SK-N-SH (cell line): Measurements from ENCODE around the gene MAP1LC3C. TPM values are rescaled to one million over a fixed set of nuclear protein-coding genes. Genes with fewer than 3 reads are reported as not detected.

Source experiments
- CTCF ChIA-PET: fragments of 300-600, 350-600 bp; formaldehyde crosslinking; extraction: SDS; loops from one replicate; lab custom pipeline; 2021; lab: Yijun Ruan, JAX
- POLR2A ChIA-PET: fragments of 350-600 bp; sonication (Branson Sonifier 250); formaldehyde crosslinking; extraction: SDS; loops from one replicate; lab custom pipeline; 2020; ENCODE audit warnings: antibody characterized with exemption, inconsistent platforms; lab: Yijun Ruan, JAX
- DNase-seq: peaks from one replicate; pipeline ENCODE4 v3.0.0; 2012
- H2AFZ ChIP-seq: fragments of 200-600 bp; sonication (generic); 2 replicates; pipeline ENCODE4 v1.8.1; 2016; ENCODE audit warnings: antibody characterized with exemption, mild to moderate bottlenecking, low read depth
- H3F3A ChIP-seq: fragments of 200-600 bp; sonication (generic); replicated peaks from 2 replicates; pipeline ENCODE3; 2016; ENCODE audit warnings: antibody characterized with exemption, mild to moderate bottlenecking; ENCODE audit not compliant: insufficient read depth
- H3K27ac ChIP-seq, 2 experiments: fragments of 200-500 bp in 1 of 2; fragments of 200-600 bp in 1 of 2; sonication (Bioruptor generic) in 1 of 2; sonication (generic), shearing (Covaris generic) in 1 of 2; 2 replicates each; pipeline versions ENCODE4 v1.5.1 to v1.6.1; 2014 to 2016; ENCODE audit warnings: low read depth in 2 of 2, inconsistent platforms in 1 of 2, low read length in 1 of 2, mild to moderate bottlenecking in 1 of 2, mixed read lengths in 1 of 2
- H3K27me3 ChIP-seq: fragments of 200-600 bp; sonication (generic), shearing (Covaris generic); 2 replicates; pipeline ENCODE4 v1.6.1; 2016; ENCODE audit warnings: mixed run types; ENCODE audit not compliant: insufficient read depth
- H3K36me3 ChIP-seq, 2 experiments: fragments of 200-500 bp in 1 of 2; fragments of 200-600 bp in 1 of 2; sonication (Bioruptor generic) in 1 of 2; sonication (generic) in 1 of 2; replicated peaks in 1 of 2; 2 replicates each; pipeline versions ENCODE3 to v1.5.1; 2014 to 2016; ENCODE audit warnings: low read length in 1 of 2, mild to moderate bottlenecking in 1 of 2; ENCODE audit not compliant: insufficient read depth in 2 of 2, control insufficient read depth in 1 of 2
- H3K4me1 ChIP-seq, 2 experiments: fragments of 200-500 bp in 1 of 2; fragments of 200-600 bp in 1 of 2; sonication (Bioruptor generic) in 1 of 2; sonication (generic), shearing (Covaris generic) in 1 of 2; 2 replicates each; pipeline versions ENCODE4 v1.5.1 to v1.6.1; 2014 to 2016; ENCODE audit warnings: low read depth in 1 of 2, low read length in 1 of 2, mixed run types in 1 of 2; ENCODE audit not compliant: insufficient read depth in 2 of 2, control insufficient read depth in 1 of 2
- H3K4me2 ChIP-seq: fragments of 200-600 bp; sonication (generic), shearing (Covaris generic); 2 replicates; pipeline ENCODE4 v1.6.1; 2017; ENCODE audit warnings: mixed run types
- H3K4me3 ChIP-seq, 2 experiments: fragments of 200-500 bp in 1 of 2; fragments of 200-600 bp in 1 of 2; sonication (Bioruptor generic) in 1 of 2; sonication (generic), shearing (Covaris generic) in 1 of 2; 2 replicates each; pipeline versions ENCODE4 v1.5.1 to v1.8.1; 2014 to 2016; ENCODE audit warnings: low read depth in 2 of 2, inconsistent platforms in 1 of 2, low read length in 1 of 2, mild to moderate bottlenecking in 1 of 2, mixed read lengths in 1 of 2, moderate library complexity in 1 of 2
- H3K79me2 ChIP-seq: fragments of 200-600 bp; sonication (generic); 2 replicates; pipeline ENCODE4 v1.8.1; 2017; ENCODE audit warnings: mild to moderate bottlenecking; ENCODE audit not compliant: insufficient read depth
- H3K9ac ChIP-seq: fragments of 200-600 bp; sonication (generic); 2 replicates; pipeline ENCODE4 v1.6.1; 2017; ENCODE audit warnings: mixed run types
- H3K9me2 ChIP-seq: fragments of 200-600 bp; sonication (generic); 2 replicates; pipeline ENCODE4 v1.6.1; 2017; ENCODE audit warnings: mixed run types
- H3K9me3 ChIP-seq: fragments of 200-600 bp; sonication (generic); 2 replicates; pipeline ENCODE4 v1.6.1; 2017; ENCODE audit warnings: mixed run types, mild to moderate bottlenecking, moderate library complexity
- H4K20me1 ChIP-seq: fragments of 200-600 bp; sonication (generic); 2 replicates; pipeline ENCODE4 v1.6.1; 2017; ENCODE audit warnings: mild to moderate bottlenecking, mixed run types; ENCODE audit not compliant: insufficient read depth
- CHD2 ChIP-seq: fragments of 150-350 bp; IDR thresholded peaks from 2 replicates; pipeline ENCODE4 v1.6.1; 2018; ENCODE audit warnings: low read length; ENCODE audit not compliant: partially characterized antibody
- EP300 ChIP-seq, 2 experiments: IDR thresholded peaks; 2 replicates each; pipeline versions ENCODE4 v1.4.0 to v1.6.1; 2012; ENCODE audit warnings: borderline replicate concordance in 1 of 2, low read depth in 1 of 2, low read length in 1 of 2
- EZH2phosphoT487 ChIP-seq: fragments of 200-600 bp; sonication (generic); IDR thresholded peaks from 2 replicates; pipeline ENCODE4 v1.6.1; 2017; ENCODE audit warnings: low read depth, mixed run types, mild to moderate bottlenecking, antibody characterized with exemption, moderate library complexity, borderline replicate concordance
- FOSL2 ChIP-seq: IDR thresholded peaks from 2 replicates; pipeline ENCODE4 v1.4.0; 2012; ENCODE audit warnings: low read depth, mild to moderate bottlenecking, moderate library complexity, borderline replicate concordance
- FOXJ3 ChIP-seq: sonication (generic); formaldehyde crosslinking; IDR thresholded peaks from 2 replicates; pipeline ENCODE4 v1.5.1; 2020; ENCODE audit warnings: mild to moderate bottlenecking, missing genetic modification reagents
- JUND ChIP-seq: IDR thresholded peaks from 2 replicates; pipeline ENCODE4 v1.4.0; 2012
- MEF2A ChIP-seq: IDR thresholded peaks from 2 replicates; pipeline ENCODE4 v1.4.0; 2012; ENCODE audit warnings: low read depth, borderline replicate concordance
- NFIC ChIP-seq: IDR thresholded peaks from 2 replicates; pipeline ENCODE4 v1.4.0; 2012; ENCODE audit warnings: borderline replicate concordance
- NRF1 ChIP-seq: IDR thresholded peaks from 2 replicates; pipeline ENCODE4 v1.6.1; 2012; ENCODE audit warnings: low read depth, mild to moderate bottlenecking, low read length
- PBX3 ChIP-seq: IDR thresholded peaks from 2 replicates; pipeline ENCODE4; 2012
- POLR2AphosphoS5 ChIP-seq: IDR thresholded peaks from 2 replicates; pipeline ENCODE4 v1.6.1; 2012; ENCODE audit warnings: low read depth, low read length
- RCOR1 ChIP-seq: fragments of 150-350 bp; IDR thresholded peaks from 2 replicates; pipeline ENCODE4 v1.6.1; 2017; ENCODE audit warnings: antibody characterized with exemption, low read length
- RFX5 ChIP-seq: IDR thresholded peaks from 2 replicates; pipeline ENCODE4 v1.6.1; 2012; ENCODE audit warnings: mild to moderate bottlenecking, improper control_type of control experiment, low read length
- RXRA ChIP-seq: IDR thresholded peaks from 2 replicates; pipeline ENCODE4 v1.4.0; 2012; ENCODE audit warnings: low read depth, mild to moderate bottlenecking, borderline replicate concordance
- SIN3A ChIP-seq: IDR thresholded peaks from 2 replicates; pipeline ENCODE4 v1.6.1; 2012; ENCODE audit warnings: low read depth, mild to moderate bottlenecking, low read length, moderate library complexity, borderline replicate concordance
- SMC3 ChIP-seq: IDR thresholded peaks from 2 replicates; pipeline ENCODE4 v1.6.1; 2012; ENCODE audit warnings: low read depth, low read length, improper control_type of control experiment
- TAF1 ChIP-seq: IDR thresholded peaks from 2 replicates; pipeline ENCODE4 v1.6.1; 2012; ENCODE audit warnings: low read depth, mild to moderate bottlenecking, low read length, moderate library complexity, borderline replicate concordance
- TCF12 ChIP-seq: IDR thresholded peaks from 2 replicates; pipeline ENCODE4 v1.4.0; 2012
- USF1 ChIP-seq: IDR thresholded peaks from 2 replicates; pipeline ENCODE4 v1.4.0; 2012; ENCODE audit warnings: low read depth, borderline replicate concordance
- YY1 ChIP-seq: IDR thresholded peaks from 2 replicates; pipeline ENCODE4 v1.4.0; 2012; ENCODE audit warnings: low read depth, mild to moderate bottlenecking
- WGBS: methylation state at CpG from one replicate; pipeline ENCODE4 v1.1.6; 2017; ENCODE audit warnings: low lambda C conversion rate; 5-methylcytosine and 5-hydroxymethylcytosine counted together
- polyA plus RNA-seq, 3 experiments: library from polyadenylated mRNA; depleted of rRNA; stranded (reverse); fragments of >200 nt; gene quantifications; 2 replicates each; pipeline ENCODE4 v1.2.3, GENCODE V29; 2012
- TF ChIP-seq, protein P1 (sequence below): fragments of 150-350 bp; IDR thresholded peaks from 2 replicates; pipeline ENCODE4 v1.6.1; 2017; ENCODE audit warnings: antibody characterized with exemption, low read length, low read depth, borderline replicate concordance
- TF ChIP-seq, protein P2 (sequence below): fragments of 200-600 bp; sonication (generic); IDR thresholded peaks from 2 replicates; pipeline ENCODE4 v1.6.1; 2017; ENCODE audit warnings: antibody characterized with exemption, mild to moderate bottlenecking, moderate library complexity

The MAP1LC3C gene
- polyA plus RNA-seq, 1 of the 3 experiments (the other 2 are of a cell fraction): 0.20 TPM

DNA sequence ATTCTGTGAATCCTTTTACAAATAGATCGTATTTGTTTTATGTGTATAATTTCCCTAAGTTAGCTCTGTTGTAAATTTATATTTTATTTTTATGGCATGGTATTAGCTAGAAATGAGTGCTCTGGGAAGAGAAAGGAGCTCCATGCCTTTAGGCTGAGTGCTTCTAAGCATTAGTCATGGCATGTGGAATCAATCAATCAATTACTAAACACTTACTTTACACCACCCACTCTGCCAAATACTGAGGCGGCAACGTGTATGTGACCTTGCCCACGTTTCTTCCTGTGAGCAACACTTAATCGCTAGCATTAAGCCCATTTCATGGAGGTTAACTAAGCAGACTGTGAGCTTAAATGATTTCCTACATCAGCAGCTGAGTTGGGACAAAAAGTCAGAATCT lies 48.5 kb downstream of the MAP1LC3C start:
- Histone ChIP-seq H3K36me3 (no peaks in the 10 kb centered on the region), H3K4me1 (peaks cover 0 to 2% of the 10 kb centered on the region in 2 experiments; a peak in 1 of 4 replicates)
- no peak for TF ChIP-seq MEF2A
- no peak for TF ChIP-seq RFX5
- TF ChIP-seq FOSL2: peak; percentile 49; the same call in 1 of the 2 replicates
- TF ChIP-seq RXRA: no peak
- TF ChIP-seq RCOR1: no peak
- TF ChIP-seq YY1: no peak
- no peak for TF ChIP-seq CHD2
- no peak for TF ChIP-seq SMC3
- TF ChIP-seq POLR2AphosphoS5: peak; percentile 32; the same call in 1 of the 2 replicates
- TF ChIP-seq, protein P1, sequence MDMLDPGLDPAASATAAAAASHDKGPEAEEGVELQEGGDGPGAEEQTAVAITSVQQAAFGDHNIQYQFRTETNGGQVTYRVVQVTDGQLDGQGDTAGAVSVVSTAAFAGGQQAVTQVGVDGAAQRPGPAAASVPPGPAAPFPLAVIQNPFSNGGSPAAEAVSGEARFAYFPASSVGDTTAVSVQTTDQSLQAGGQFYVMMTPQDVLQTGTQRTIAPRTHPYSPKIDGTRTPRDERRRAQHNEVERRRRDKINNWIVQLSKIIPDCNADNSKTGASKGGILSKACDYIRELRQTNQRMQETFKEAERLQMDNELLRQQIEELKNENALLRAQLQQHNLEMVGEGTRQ: no peak
- peak; percentile 65 for TF ChIP-seq PBX3
- no peak for TF ChIP-seq USF1
- TF ChIP-seq NRF1: no peak
- TF ChIP-seq JUND: peak; percentile 19; the same call in 1 of the 2 replicates
- TF ChIP-seq EZH2phosphoT487: no peak
- no peak for TF ChIP-seq TAF1
- TF ChIP-seq EP300 (IDR thresholded peaks at IDR 0.05; ENCODE audit: borderline replicate concordance in 1 of 2, low read depth in 1 of 2, low read length in 1 of 2): peak; percentile 8 to 54; a peak in 2 of 4 replicates
- no peak for TF ChIP-seq FOXJ3 (CRISPR knock-in tag)
- TF ChIP-seq NFIC: no peak; the same call in 1 of the 2 replicates
- TF ChIP-seq SIN3A: no peak
- TF ChIP-seq TCF12: peak; percentile 84
- TF ChIP-seq, protein P2, sequence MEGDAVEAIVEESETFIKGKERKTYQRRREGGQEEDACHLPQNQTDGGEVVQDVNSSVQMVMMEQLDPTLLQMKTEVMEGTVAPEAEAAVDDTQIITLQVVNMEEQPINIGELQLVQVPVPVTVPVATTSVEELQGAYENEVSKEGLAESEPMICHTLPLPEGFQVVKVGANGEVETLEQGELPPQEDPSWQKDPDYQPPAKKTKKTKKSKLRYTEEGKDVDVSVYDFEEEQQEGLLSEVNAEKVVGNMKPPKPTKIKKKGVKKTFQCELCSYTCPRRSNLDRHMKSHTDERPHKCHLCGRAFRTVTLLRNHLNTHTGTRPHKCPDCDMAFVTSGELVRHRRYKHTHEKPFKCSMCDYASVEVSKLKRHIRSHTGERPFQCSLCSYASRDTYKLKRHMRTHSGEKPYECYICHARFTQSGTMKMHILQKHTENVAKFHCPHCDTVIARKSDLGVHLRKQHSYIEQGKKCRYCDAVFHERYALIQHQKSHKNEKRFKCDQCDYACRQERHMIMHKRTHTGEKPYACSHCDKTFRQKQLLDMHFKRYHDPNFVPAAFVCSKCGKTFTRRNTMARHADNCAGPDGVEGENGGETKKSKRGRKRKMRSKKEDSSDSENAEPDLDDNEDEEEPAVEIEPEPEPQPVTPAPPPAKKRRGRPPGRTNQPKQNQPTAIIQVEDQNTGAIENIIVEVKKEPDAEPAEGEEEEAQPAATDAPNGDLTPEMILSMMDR: no peak
- TF ChIP-seq, all 33 proteins: peak for 6
- Histone ChIP-seq H4K20me1 (no peaks in the 10 kb centered on the region), H3F3A (no peaks in the 10 kb centered on the region), H3K27me3 (no peaks in the 10 kb centered on the region), H3K4me2 (no peak overlapping the region), H3K79me2 (no peaks in the 10 kb centered on the region), H3K27ac (peak overlapping the region; percentile 0 to 64; a peak in 1 of 4 replicates), H3K4me3 (no peak overlapping the region), H2AFZ (peak overlapping the region; percentile 12; the same call in 1 of the 2 replicates), H3K9me3 (no peaks in the 10 kb centered on the region), H3K9me2 (no peaks in the 10 kb centered on the region), H3K9ac (no peak overlapping the region)
- CTCF ChIA-PET: interaction anchor here (0.6 kb wide), 2 partner anchors 26 to 518 kb away, joined by 3 read pairs; no protein-coding TSS in a partner anchor
- POLR2A ChIA-PET: no interaction called here
- WGBS: 26% methylated on average over 5 of the region's 5 CpGs
- DNase-seq: peak; percentile 66
